ENCODE measurements around the gene IFI16. TPM values are rescaled to one million over a fixed set of nuclear protein-coding genes. Genes with fewer than 3 reads are reported as not detected.

Gene IFI16
- total and polyA plus RNA-seq, 2 donors (not counting 3 experiments of a cell fraction or from before 2014, with no cell fraction given) = 52.8 to 183 TPM

DNA sequence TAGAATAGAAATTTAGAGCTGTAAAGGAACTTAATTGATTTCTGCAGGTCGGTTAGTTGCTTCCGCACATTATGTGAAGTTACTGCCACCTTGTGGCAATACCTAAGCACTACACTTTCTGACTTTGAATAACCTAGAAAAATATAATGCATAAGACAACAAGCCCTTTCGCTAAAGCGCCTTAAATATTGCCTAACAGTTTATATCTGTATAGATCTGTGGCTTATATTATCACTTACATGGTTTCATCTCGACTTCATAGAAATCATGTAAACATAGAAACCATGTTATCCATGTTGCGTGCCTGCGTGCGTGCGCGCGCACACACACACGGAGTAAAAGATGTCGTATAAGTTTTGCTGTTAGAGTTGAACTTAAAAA lies 10.9 kb upstream of the IFI16 start:
- peak; percentile 77 for FAIRE-seq
- dilution Hi-C loops (cut with MboI; ENCODE audit: extremely low pct_ligation_motif_present, low sequenced_read_pairs) (no loop called here), intact Hi-C loops (cut with micrococcal nuclease) (loop anchor here (1.0 to 10.0 kb wide), 8 partner anchors 8 to 1036 kb away; partner anchors contain the start of gene PIGM)
- H3K27ac ChIP-seq (ENCODE audit: insufficient read depth, low read depth, low read length) = peak overlapping the region; percentile 85
- no peaks in the 10 kb centered on the region for H3K79me2 ChIP-seq (ENCODE audit: control insufficient read depth, insufficient read depth, low read length)
- no peaks in the 10 kb centered on the region for H4K20me1 ChIP-seq (replicated peaks; ENCODE audit: control insufficient read depth, extremely low read depth, insufficient read depth, low read length)
- H3K4me1 ChIP-seq (ENCODE audit: control insufficient read depth, extremely low read depth, insufficient read depth, low read length) = peaks cover 26% of the 10 kb centered on the region
- peak overlapping the region; percentile 59 for H3K9ac ChIP-seq (replicated peaks; ENCODE audit: extremely low read depth, insufficient read depth, low read length)
- peak overlapping the region; percentile 93 for H2AFZ ChIP-seq (ENCODE audit: low read depth, low read length)
- no peaks in the 10 kb centered on the region for H3K9me3 ChIP-seq (replicated peaks; ENCODE audit: control insufficient read depth, insufficient read depth, low read length)
- CTCF ChIA-PET = interaction anchor here (0.6 to 2.4 kb wide), 23 partner anchors 9 to 1977 kb away, joined by 3 to 96 read pairs (median 4); partner anchors contain the start of gene IFI16
- no TSS peak for BruUV-seq (replicated peaks)
- peaks cover 2% of the 10 kb centered on the region in 2 experiments for H3K27me3 ChIP-seq (ENCODE audit: control insufficient read depth in 2 of 2, insufficient read depth in 2 of 2, low read length in 2 of 2)
- POLR2A ChIA-PET = interaction anchor here (1.0 kb wide), 1 partner anchor 795 kb away, joined by 4 read pairs; no protein-coding TSS in a partner anchor
- H3K36me3 ChIP-seq (ENCODE audit: control insufficient read depth in 2 of 2, extremely low read depth in 1 of 2, insufficient read depth in 2 of 2, low read length in 2 of 2) = no peaks in the 10 kb centered on the region
- no peaks in the 10 kb centered on the region for H3K9me1 ChIP-seq (replicated peaks; ENCODE audit: control insufficient read depth, extremely low read depth, insufficient read depth, low read length)
- peak; percentile 87 for DNase-seq (ENCODE audit: low read depth, low spot score)
- H3K4me3 ChIP-seq (replicated peaks in 1 of 3; ENCODE audit: insufficient read depth in 1 of 3, low read depth in 1 of 3, low read length in 3 of 3) = peak overlapping the region; percentile 36 to 78 (median 57)
- TF ChIP-seq GATA2 (IDR thresholded peaks at IDR 0.05; ENCODE audit: insufficient read depth, insufficient read length, low read depth, low read length) = no peak
- TF ChIP-seq, protein P1, sequence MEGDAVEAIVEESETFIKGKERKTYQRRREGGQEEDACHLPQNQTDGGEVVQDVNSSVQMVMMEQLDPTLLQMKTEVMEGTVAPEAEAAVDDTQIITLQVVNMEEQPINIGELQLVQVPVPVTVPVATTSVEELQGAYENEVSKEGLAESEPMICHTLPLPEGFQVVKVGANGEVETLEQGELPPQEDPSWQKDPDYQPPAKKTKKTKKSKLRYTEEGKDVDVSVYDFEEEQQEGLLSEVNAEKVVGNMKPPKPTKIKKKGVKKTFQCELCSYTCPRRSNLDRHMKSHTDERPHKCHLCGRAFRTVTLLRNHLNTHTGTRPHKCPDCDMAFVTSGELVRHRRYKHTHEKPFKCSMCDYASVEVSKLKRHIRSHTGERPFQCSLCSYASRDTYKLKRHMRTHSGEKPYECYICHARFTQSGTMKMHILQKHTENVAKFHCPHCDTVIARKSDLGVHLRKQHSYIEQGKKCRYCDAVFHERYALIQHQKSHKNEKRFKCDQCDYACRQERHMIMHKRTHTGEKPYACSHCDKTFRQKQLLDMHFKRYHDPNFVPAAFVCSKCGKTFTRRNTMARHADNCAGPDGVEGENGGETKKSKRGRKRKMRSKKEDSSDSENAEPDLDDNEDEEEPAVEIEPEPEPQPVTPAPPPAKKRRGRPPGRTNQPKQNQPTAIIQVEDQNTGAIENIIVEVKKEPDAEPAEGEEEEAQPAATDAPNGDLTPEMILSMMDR (IDR thresholded peaks at IDR 0.05; ENCODE audit: extremely low read depth in 1 of 2, insufficient read depth in 1 of 2, low read depth in 1 of 2, low read length in 2 of 2) = peak; percentile 62 to 69
- H3K4me2 ChIP-seq (ENCODE audit: insufficient read depth, low read length) = peak overlapping the region; percentile 93

GRCh38 chr1:158999316-159000069 lies 10.2 kb upstream of the IFI16 start:
- peak; percentile 95 for DNase-seq (ENCODE audit: low read depth, low spot score)
- FAIRE-seq = peak; percentile 96
- Histone ChIP-seq H2AFZ (ENCODE audit: low read depth, low read length) (peak overlapping the region; percentile 93), H3K4me2 (ENCODE audit: insufficient read depth, low read length) (peak overlapping the region; percentile 93), H3K9ac (replicated peaks; ENCODE audit: extremely low read depth, insufficient read depth, low read length) (peak overlapping the region; percentile 59), H3K4me3 (replicated peaks in 1 of 3; ENCODE audit: insufficient read depth in 1 of 3, low read depth in 1 of 3, low read length in 3 of 3) (peak overlapping the region; percentile 39 to 78 (median 57)), H3K4me1 (ENCODE audit: control insufficient read depth, extremely low read depth, insufficient read depth, low read length) (peaks cover 26% of the 10 kb centered on the region), H3K27ac (ENCODE audit: insufficient read depth, low read depth, low read length) (peak overlapping the region; percentile 85), H4K20me1 (replicated peaks; ENCODE audit: control insufficient read depth, extremely low read depth, insufficient read depth, low read length) (no peaks in the 10 kb centered on the region), H3K9me1 (replicated peaks; ENCODE audit: control insufficient read depth, extremely low read depth, insufficient read depth, low read length) (no peaks in the 10 kb centered on the region), H3K36me3 (ENCODE audit: control insufficient read depth in 2 of 2, extremely low read depth in 1 of 2, insufficient read depth in 2 of 2, low read length in 2 of 2) (no peaks in the 10 kb centered on the region), H3K27me3 (ENCODE audit: control insufficient read depth in 2 of 2, insufficient read depth in 2 of 2, low read length in 2 of 2) (peaks cover 2% of the 10 kb centered on the region in 2 experiments), H3K79me2 (ENCODE audit: control insufficient read depth, insufficient read depth, low read length) (no peaks in the 10 kb centered on the region), H3K9me3 (replicated peaks; ENCODE audit: control insufficient read depth, insufficient read depth, low read length) (no peaks in the 10 kb centered on the region)
- TF ChIP-seq POLR2AphosphoS5 (IDR thresholded peaks at IDR 0.05; ENCODE audit: insufficient read depth, low read depth, low read length) = no peak
- TF ChIP-seq POLR2A (IDR thresholded peaks at IDR 0.05; ENCODE audit: low read depth, low read length) = peak; percentile 74
- CTCF ChIA-PET = interaction anchor here (0.6 to 2.4 kb wide), 11 partner anchors 10 to 1419 kb away, joined by 3 to 18 read pairs (median 4); partner anchors contain the start of genes AIM2 and IFI16
- dilution Hi-C loops (cut with MboI; ENCODE audit: extremely low pct_ligation_motif_present, low sequenced_read_pairs) (no loop called here), intact Hi-C loops (cut with micrococcal nuclease) (loop anchor here (1.0 to 10.0 kb wide), 5 partner anchors 10 to 1037 kb away; partner anchors contain the start of genes IFI16 and PIGM)
- BruUV-seq (replicated peaks) = TSS peak; percentile 91
- POLR2A ChIA-PET = interaction anchor here (0.6 to 1.3 kb wide), 3 partner anchors 10 to 1006 kb away, joined by 3 to 12 read pairs (median 6); partner anchors contain the start of genes IFI16 and KIRREL1

All from endothelial cell of umbilical vein (primary cell).